22Rv1 (cell line): Measurements from ENCODE around the gene AKAP8L.

Source experiments
- CTCF ChIP-seq: fragments of 450-650 bp; IDR thresholded peaks from 2 replicates; pipeline ENCODE4 v1.5.1; 2017; ENCODE audit warnings: mild to moderate bottlenecking
- ZFX ChIP-seq: fragments of 450-650 bp; IDR thresholded peaks from 2 replicates; pipeline ENCODE4 v1.6.1; 2017; ENCODE audit warnings: antibody characterized with exemption, borderline replicate concordance

- TF ChIP-seq CTCF (no peak), ZFX (no peak)
Measured at GRCh38 chr19:15422296-15423075, 3.7 kb upstream of the AKAP8L start.
